Measurements from ENCODE around the gene ITGA1. TPM values are rescaled to one million over a fixed set of nuclear protein-coding genes. Genes with fewer than 3 reads are reported as not detected.

The ITGA1 gene
- total and polyA plus RNA-seq, 11 donors, result 5.5 to 52.0 (median 23.3) TPM

DNA sequence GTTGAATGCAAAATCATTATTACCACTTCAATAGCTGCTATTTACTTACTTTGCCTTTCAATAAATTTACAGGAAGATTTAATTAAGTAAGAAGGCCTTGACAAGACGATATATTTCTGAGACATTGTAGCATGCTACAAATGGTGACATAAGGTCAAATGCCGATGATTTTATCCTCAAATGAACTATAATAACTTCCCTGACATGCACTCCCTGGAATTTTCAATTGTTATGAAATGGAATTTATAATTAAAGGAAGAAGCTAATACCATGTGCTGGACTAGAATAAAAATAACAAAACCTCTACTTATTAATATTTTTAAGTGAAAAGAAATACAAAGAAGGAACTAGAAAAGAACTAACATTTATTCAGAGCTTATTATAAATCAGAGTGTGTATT lies 30.2 kb upstream of the ITGA1 start:
- Histone ChIP-seq H3K4me3 (no peak overlapping the region), H3K36me3 (no peaks in the 10 kb centered on the region), H3K9me3 (no peaks in the 10 kb centered on the region), H3K4me1 (peaks cover 0 to 19% (median 6%) of the 10 kb centered on the region in 12 donors), H3K27me3 (no peaks in the 10 kb centered on the region), H3K27ac (peak overlapping the region in 8 of 12 donors; percentile 36 to 75 (median 65))
- no peak for DNase-seq
- 37 to 54% (median 51%) methylated on average over 2 of the region's 2 CpGs for WGBS, 4 donors
- peak in 1 of 4 donors; percentile 72 for ATAC-seq
- TF ChIP-seq POLR2A (IDR thresholded peaks at IDR 0.05), result no peak
- TF ChIP-seq, protein P1, sequence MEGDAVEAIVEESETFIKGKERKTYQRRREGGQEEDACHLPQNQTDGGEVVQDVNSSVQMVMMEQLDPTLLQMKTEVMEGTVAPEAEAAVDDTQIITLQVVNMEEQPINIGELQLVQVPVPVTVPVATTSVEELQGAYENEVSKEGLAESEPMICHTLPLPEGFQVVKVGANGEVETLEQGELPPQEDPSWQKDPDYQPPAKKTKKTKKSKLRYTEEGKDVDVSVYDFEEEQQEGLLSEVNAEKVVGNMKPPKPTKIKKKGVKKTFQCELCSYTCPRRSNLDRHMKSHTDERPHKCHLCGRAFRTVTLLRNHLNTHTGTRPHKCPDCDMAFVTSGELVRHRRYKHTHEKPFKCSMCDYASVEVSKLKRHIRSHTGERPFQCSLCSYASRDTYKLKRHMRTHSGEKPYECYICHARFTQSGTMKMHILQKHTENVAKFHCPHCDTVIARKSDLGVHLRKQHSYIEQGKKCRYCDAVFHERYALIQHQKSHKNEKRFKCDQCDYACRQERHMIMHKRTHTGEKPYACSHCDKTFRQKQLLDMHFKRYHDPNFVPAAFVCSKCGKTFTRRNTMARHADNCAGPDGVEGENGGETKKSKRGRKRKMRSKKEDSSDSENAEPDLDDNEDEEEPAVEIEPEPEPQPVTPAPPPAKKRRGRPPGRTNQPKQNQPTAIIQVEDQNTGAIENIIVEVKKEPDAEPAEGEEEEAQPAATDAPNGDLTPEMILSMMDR (IDR thresholded peaks at IDR 0.05), result no peak
- intact Hi-C loops (cut with DNase I), result no loop called here

DNA sequence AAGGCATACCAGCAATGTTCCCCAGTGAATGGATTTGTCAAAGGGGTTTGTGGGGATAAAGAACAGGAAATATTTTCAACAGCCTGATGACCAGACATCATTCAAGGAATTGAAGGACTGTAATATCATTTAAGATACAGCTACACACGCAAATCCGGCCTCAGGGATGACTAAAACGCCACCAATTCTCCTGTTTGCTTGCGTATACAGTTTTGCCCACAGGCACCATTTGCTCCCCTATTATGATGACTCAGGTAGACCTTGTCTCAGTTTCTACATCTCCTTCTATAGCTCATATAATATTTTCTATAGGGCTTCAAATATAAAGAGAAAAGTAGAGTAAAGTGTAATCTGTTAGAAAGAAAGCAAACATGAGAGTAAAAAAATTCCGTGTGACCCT lies 29.7 kb upstream of the ITGA1 start:
- H3K36me3 ChIP-seq, result no peaks in the 10 kb centered on the region
- peak in 1 of 4 donors; percentile 88 for ATAC-seq
- 69 to 82% (median 72%) methylated on average over 5 of the region's 5 CpGs for WGBS, 4 donors
- H3K9me3 ChIP-seq, result no peaks in the 10 kb centered on the region
- H3K4me1 ChIP-seq, result peaks cover 0 to 19% (median 6%) of the 10 kb centered on the region in 12 donors
- intact Hi-C loops (cut with DNase I), result no loop called here
- H3K4me3 ChIP-seq, result no peak overlapping the region
- TF ChIP-seq POLR2A (IDR thresholded peaks at IDR 0.05), result no peak
- TF ChIP-seq, protein P1 (IDR thresholded peaks at IDR 0.05), result no peak
- no peaks in the 10 kb centered on the region for H3K27me3 ChIP-seq
- DNase-seq, result peak in 1 of 5 donors; percentile 23
- peak overlapping the region in 8 of 12 donors; percentile 44 to 75 (median 65) for H3K27ac ChIP-seq

GRCh38 chr5:52759331-52759730 lies 28.4 kb upstream of the ITGA1 start:
- H3K27ac ChIP-seq, result peak overlapping the region in 4 of 12 donors; percentile 55 to 75 (median 68)
- no peaks in the 10 kb centered on the region for H3K27me3 ChIP-seq
- no peak for ATAC-seq
- 86 to 93% (median 90%) methylated on average over 1 of the region's 1 CpG for WGBS, 4 donors
- no peaks in the 10 kb centered on the region for H3K36me3 ChIP-seq
- peaks cover 0 to 19% (median 6%) of the 10 kb centered on the region in 12 donors for H3K4me1 ChIP-seq
- intact Hi-C loops (cut with DNase I), result no loop called here
- no peak for DNase-seq
- H3K9me3 ChIP-seq, result no peaks in the 10 kb centered on the region
- no peak overlapping the region for H3K4me3 ChIP-seq
- TF ChIP-seq, protein P1 (IDR thresholded peaks at IDR 0.05), result no peak
- no peak for TF ChIP-seq POLR2A (IDR thresholded peaks at IDR 0.05)

DNA sequence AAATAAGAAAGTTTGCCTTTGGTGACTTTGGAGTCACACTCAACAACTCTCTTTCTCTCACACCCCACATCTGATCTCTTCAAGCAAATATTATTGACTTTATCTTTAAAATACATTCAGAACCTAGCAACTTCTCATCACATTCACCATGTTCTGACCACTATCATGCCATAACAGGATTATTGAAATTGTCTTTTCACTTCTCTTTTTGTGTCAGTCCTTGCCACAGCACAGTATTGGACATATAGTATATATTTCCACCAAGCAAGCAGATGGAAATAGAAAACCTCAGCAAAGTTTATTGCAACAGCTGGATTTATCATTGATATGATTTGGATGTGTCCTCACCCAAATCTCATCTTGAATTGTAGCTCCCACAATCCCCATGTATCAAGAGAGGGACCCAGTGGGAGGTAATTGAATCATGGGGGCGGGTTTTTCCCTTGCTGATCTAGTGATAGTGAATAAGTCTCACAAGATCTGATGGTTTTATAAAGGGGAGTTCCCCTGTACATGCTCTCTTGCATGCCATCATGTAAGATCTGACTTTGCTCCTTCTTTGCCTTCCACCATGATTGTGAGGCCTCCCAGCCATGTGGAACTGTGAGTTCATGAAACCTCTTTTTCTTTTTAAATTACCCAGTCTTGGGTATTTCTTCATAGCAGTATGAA lies 26.9 kb upstream of the ITGA1 start:
- no peak for TF ChIP-seq POLR2A (IDR thresholded peaks at IDR 0.05)
- TF ChIP-seq, protein P1 (IDR thresholded peaks at IDR 0.05), result no peak
- Histone ChIP-seq H3K36me3 (no peaks in the 10 kb centered on the region), H3K4me1 (peaks cover 0 to 19% (median 6%) of the 10 kb centered on the region in 12 donors), H3K27me3 (no peaks in the 10 kb centered on the region), H3K27ac (no peak overlapping the region), H3K9me3 (peaks cover 0 to 7% (median 0%) of the 10 kb centered on the region in 12 donors), H3K4me3 (no peak overlapping the region)
- no peak for ATAC-seq
- intact Hi-C loops (cut with DNase I), result no loop called here
- WGBS, 4 donors, result 85 to 100% (median 95%) methylated on average over 1 of the region's 1 CpG
- no peak for DNase-seq
